Measurements from ENCODE around the gene E2F3. TPM values are rescaled to one million over a fixed set of nuclear protein-coding genes. Genes with fewer than 3 reads are reported as not detected.

E2F3 gene
- total and polyA plus RNA-seq, 2 donors, result 3.0 to 8.6 TPM

DNA sequence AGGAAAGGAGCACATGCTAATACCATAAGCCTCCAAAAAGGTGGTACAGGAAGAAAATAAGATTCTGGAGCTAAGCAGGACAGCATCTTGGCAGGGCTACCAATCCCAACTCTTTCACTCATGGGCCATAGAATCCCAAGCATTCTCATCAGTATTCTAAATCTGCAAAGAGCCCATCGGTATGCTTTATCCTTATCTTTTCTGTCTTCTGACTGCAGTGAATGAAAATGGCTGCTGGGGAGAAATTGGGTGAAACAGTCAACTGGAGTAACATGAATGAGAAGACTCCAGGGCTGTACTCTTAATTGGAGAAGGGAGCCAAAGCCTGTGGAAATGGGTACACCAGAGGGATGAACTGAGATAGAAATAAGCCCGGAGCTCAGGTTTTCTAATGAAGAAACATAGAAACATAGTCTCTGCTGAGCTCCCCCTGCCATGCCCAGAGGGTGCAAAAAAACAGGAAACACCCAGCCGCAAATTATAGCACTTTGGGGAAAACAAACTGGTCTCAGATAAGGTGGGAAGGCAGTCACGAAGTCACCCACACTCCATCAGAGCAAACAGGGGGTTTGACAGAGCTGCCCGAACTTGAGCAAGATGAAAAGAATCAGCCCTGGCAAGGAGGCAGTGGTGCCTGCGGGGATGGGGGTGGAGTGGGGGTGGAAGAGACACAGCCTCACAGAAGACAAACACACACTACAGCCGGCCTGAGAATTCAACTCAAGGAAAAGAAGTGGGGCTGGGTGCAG, 35.4 kb upstream of the E2F3 start:
- Histone ChIP-seq H3K9me3 (ENCODE audit: control insufficient read depth in 2 of 2, insufficient read depth in 1 of 2, low read length in 1 of 2) (no peaks in the 10 kb centered on the region), H3K36me3 (ENCODE audit: control insufficient read depth in 2 of 2, insufficient read depth in 2 of 2, low read length in 1 of 2) (no peaks in the 10 kb centered on the region), H3K27me3 (ENCODE audit: control insufficient read depth in 2 of 2, insufficient read depth in 1 of 2, low read length in 1 of 2) (no peaks in the 10 kb centered on the region), H3K27ac (ENCODE audit: low read depth in 1 of 2, low read length in 1 of 2) (peak overlapping the region; percentile 52 to 58), H3K4me3 (ENCODE audit: low read length in 2 of 2) (no peak overlapping the region), H3K4me1 (ENCODE audit: control insufficient read depth in 2 of 2, insufficient read depth in 2 of 2, low read length in 2 of 2) (peaks cover 8 to 18% of the 10 kb centered on the region in 2 donors)
- peak; percentile 12 to 65 (median 23) for DNase-seq (ENCODE audit: low read depth in 6 of 9, low spot score in 9 of 9)
- 4% methylated on average over 7 of the region's 7 CpGs for WGBS

DNA sequence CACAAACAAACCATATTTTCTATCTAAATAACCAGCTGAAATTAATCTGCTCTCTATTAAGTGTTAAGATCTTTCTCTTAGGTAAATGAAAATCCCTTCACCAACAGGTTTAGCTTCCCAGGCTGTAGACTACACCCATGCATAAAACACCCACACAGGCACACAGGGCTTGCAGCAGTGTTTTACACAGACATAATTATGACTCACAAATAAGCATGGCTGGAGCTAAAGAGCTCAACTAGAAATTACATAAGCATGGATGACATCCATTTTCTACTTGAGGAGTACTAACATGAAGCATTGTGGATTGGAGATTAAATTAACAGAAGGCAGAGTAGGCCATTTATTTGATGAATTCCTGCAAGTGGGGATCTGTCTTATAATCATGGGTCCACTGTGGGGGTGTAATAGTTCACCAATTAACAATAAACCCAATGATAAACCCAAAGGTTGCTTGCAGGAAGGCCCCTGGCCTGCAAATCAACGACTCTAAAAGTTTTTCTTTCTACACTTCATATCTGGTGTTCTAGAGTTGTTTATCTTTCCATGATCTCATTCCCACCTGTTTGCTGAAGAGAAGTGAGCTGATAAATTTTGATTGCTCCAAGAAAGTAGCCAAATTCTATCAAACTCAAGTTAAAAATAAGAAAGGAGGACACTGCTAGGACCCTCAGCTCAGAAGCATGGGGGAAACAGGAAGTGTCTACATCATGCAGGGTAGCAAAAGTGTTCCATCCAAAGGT, 33.8 kb upstream of the E2F3 start:
- Histone ChIP-seq H3K27ac (ENCODE audit: low read depth in 1 of 2, low read length in 1 of 2) (no peak overlapping the region), H3K9me3 (ENCODE audit: control insufficient read depth in 2 of 2, insufficient read depth in 1 of 2, low read length in 1 of 2) (no peaks in the 10 kb centered on the region), H3K36me3 (ENCODE audit: control insufficient read depth in 2 of 2, insufficient read depth in 2 of 2, low read length in 1 of 2) (no peaks in the 10 kb centered on the region), H3K4me1 (ENCODE audit: control insufficient read depth in 2 of 2, insufficient read depth in 2 of 2, low read length in 2 of 2) (peaks cover 8 to 18% of the 10 kb centered on the region in 2 donors), H3K27me3 (ENCODE audit: control insufficient read depth in 2 of 2, insufficient read depth in 1 of 2, low read length in 1 of 2) (no peaks in the 10 kb centered on the region), H3K4me3 (ENCODE audit: low read length in 2 of 2) (no peak overlapping the region)
- DNase-seq (ENCODE audit: low read depth in 6 of 9, low spot score in 9 of 9), result no peak
- WGBS, result 92% methylated on average over 1 of the region's 1 CpG

DNA sequence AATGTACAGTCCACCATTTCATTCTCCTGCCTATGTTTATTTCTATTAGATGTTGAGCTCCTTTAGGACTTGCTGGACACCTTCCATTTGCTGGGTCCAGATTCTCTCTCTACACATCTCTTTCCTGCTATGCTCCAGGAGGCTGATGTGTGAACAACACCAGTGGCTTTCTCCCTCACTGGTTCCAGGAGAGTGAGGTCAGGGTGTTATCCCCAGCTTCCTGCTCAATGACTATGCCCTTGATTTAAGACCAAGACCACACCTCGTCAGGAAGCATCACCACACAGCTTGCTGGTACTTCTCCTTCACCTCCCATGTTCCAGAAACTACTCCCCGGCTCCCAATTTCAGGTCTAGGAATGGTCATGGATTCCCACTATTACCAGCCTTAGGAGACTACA, 31.3 kb upstream of the E2F3 start:
- Histone ChIP-seq H3K36me3 (ENCODE audit: control insufficient read depth in 2 of 2, insufficient read depth in 2 of 2, low read length in 1 of 2) (no peaks in the 10 kb centered on the region), H3K9me3 (ENCODE audit: control insufficient read depth in 2 of 2, insufficient read depth in 1 of 2, low read length in 1 of 2) (no peaks in the 10 kb centered on the region), H3K4me1 (ENCODE audit: control insufficient read depth in 2 of 2, insufficient read depth in 2 of 2, low read length in 2 of 2) (peaks cover 8 to 18% of the 10 kb centered on the region in 2 donors), H3K27ac (ENCODE audit: low read depth in 1 of 2, low read length in 1 of 2) (no peak overlapping the region), H3K27me3 (ENCODE audit: control insufficient read depth in 2 of 2, insufficient read depth in 1 of 2, low read length in 1 of 2) (no peaks in the 10 kb centered on the region), H3K4me3 (ENCODE audit: low read length in 2 of 2) (no peak overlapping the region)
- 98% methylated on average over 2 of the region's 2 CpGs for WGBS
- no peak for DNase-seq (ENCODE audit: low read depth in 6 of 9, low spot score in 9 of 9)

- H3K4me3 ChIP-seq (ENCODE audit: low read length in 2 of 2), result no peak overlapping the region
- peaks cover 8 to 18% of the 10 kb centered on the region in 2 donors for H3K4me1 ChIP-seq (ENCODE audit: control insufficient read depth in 2 of 2, insufficient read depth in 2 of 2, low read length in 2 of 2)
- H3K9me3 ChIP-seq (ENCODE audit: control insufficient read depth in 2 of 2, insufficient read depth in 1 of 2, low read length in 1 of 2), result no peaks in the 10 kb centered on the region
- no peaks in the 10 kb centered on the region for H3K36me3 ChIP-seq (ENCODE audit: control insufficient read depth in 2 of 2, insufficient read depth in 2 of 2, low read length in 1 of 2)
- no peak for DNase-seq (ENCODE audit: low read depth in 6 of 9, low spot score in 9 of 9)
- H3K27ac ChIP-seq (ENCODE audit: low read depth in 1 of 2, low read length in 1 of 2), result no peak overlapping the region
- WGBS, result 98% methylated on average over 4 of the region's 4 CpGs
- no peaks in the 10 kb centered on the region for H3K27me3 ChIP-seq (ENCODE audit: control insufficient read depth in 2 of 2, insufficient read depth in 1 of 2, low read length in 1 of 2)
These were observed 30.9 kb upstream of the E2F3 start for GRCh38 chr6:20370801-20371200.

GRCh38 chr6:20375436-20375835, 26.2 kb upstream of the E2F3 start:
- no peaks in the 10 kb centered on the region for H3K27me3 ChIP-seq (ENCODE audit: control insufficient read depth in 2 of 2, insufficient read depth in 1 of 2, low read length in 1 of 2)
- no peaks in the 10 kb centered on the region for H3K4me1 ChIP-seq (ENCODE audit: control insufficient read depth in 2 of 2, insufficient read depth in 2 of 2, low read length in 2 of 2)
- H3K9me3 ChIP-seq (ENCODE audit: control insufficient read depth in 2 of 2, insufficient read depth in 1 of 2, low read length in 1 of 2), result no peaks in the 10 kb centered on the region
- no peaks in the 10 kb centered on the region for H3K36me3 ChIP-seq (ENCODE audit: control insufficient read depth in 2 of 2, insufficient read depth in 2 of 2, low read length in 1 of 2)
- no peak for DNase-seq (ENCODE audit: low read depth in 6 of 9, low spot score in 9 of 9)
- H3K4me3 ChIP-seq (ENCODE audit: low read length in 2 of 2), result no peak overlapping the region
- 96% methylated on average over 3 of the region's 3 CpGs for WGBS
- H3K27ac ChIP-seq (ENCODE audit: low read depth in 1 of 2, low read length in 1 of 2), result no peak overlapping the region

DNA sequence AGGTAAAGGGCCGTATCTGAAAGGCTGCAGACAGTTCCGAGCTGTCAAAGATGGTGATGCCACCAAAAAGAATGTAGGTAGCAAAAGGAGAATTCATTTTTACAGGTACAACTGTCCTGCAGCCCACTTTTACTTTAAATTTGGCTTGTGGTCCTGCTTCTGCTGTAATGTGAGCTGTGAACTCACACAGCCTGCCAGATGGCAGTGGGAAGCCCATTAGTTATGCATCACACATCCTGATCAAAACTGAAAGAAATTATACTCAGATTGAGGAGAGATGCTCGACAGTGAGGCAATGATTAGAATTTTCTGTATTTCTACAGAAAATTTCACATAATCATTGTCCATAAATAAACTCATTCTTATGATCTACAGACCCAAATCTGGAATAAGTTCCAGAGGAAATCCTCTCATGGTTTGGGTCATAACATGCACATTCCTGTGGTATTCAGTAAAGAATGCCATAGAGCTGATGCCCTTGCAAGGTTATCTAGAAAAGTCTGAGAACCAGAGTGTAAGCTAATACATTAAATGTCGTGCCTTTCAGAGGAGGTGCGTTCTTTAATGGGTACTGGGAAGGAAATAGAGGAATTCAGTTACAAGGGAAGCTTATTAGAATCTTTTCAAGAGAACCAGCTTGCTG, 23.9 kb upstream of the E2F3 start:
- Histone ChIP-seq H3K4me1 (ENCODE audit: control insufficient read depth in 2 of 2, insufficient read depth in 2 of 2, low read length in 2 of 2) (no peaks in the 10 kb centered on the region), H3K4me3 (ENCODE audit: low read length in 2 of 2) (no peak overlapping the region), H3K27me3 (ENCODE audit: control insufficient read depth in 2 of 2, insufficient read depth in 1 of 2, low read length in 1 of 2) (no peaks in the 10 kb centered on the region), H3K36me3 (ENCODE audit: control insufficient read depth in 2 of 2, insufficient read depth in 2 of 2, low read length in 1 of 2) (no peaks in the 10 kb centered on the region), H3K9me3 (ENCODE audit: control insufficient read depth in 2 of 2, insufficient read depth in 1 of 2, low read length in 1 of 2) (no peaks in the 10 kb centered on the region), H3K27ac (ENCODE audit: low read depth in 1 of 2, low read length in 1 of 2) (no peak overlapping the region)
- DNase-seq (ENCODE audit: low read depth in 6 of 9, low spot score in 9 of 9), result no peak
- WGBS, result 64% methylated on average over 5 of the region's 5 CpGs

GRCh38 chr6:20379231-20379630, 22.4 kb upstream of the E2F3 start:
- H3K9me3 ChIP-seq (ENCODE audit: control insufficient read depth in 2 of 2, insufficient read depth in 1 of 2, low read length in 1 of 2), result no peaks in the 10 kb centered on the region
- no peaks in the 10 kb centered on the region for H3K27me3 ChIP-seq (ENCODE audit: control insufficient read depth in 2 of 2, insufficient read depth in 1 of 2, low read length in 1 of 2)
- no peaks in the 10 kb centered on the region for H3K36me3 ChIP-seq (ENCODE audit: control insufficient read depth in 2 of 2, insufficient read depth in 2 of 2, low read length in 1 of 2)
- no peak for DNase-seq (ENCODE audit: low read depth in 6 of 9, low spot score in 9 of 9)
- no peak overlapping the region for H3K4me3 ChIP-seq (ENCODE audit: low read length in 2 of 2)
- no peak overlapping the region for H3K27ac ChIP-seq (ENCODE audit: low read depth in 1 of 2, low read length in 1 of 2)
- 98% methylated on average over 1 of the region's 1 CpG for WGBS
- no peaks in the 10 kb centered on the region for H3K4me1 ChIP-seq (ENCODE audit: control insufficient read depth in 2 of 2, insufficient read depth in 2 of 2, low read length in 2 of 2)

DNA sequence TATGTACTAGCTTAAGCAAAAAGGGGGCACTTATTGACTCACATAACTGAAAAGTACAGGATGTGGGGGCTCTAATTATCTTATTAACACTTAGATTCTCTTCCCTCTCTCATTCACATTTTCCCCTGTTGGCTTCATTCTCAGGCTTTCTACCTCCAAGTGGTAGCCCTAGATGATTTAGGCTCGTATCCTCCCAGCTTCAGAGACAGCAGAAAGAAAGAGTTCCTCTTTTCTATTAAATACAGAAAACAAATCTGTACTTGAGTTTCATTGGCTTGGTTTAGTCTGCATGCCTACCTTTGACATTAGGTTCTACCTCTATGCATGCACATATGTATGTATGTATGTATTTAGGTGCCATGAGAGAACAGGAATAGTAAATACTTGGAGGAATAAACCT, 15.5 kb upstream of the E2F3 start:
- DNase-seq (ENCODE audit: low read depth in 6 of 9, low spot score in 9 of 9), result no peak
- 78% methylated on average over 1 of the region's 1 CpG for WGBS
- Histone ChIP-seq H3K27me3 (ENCODE audit: control insufficient read depth in 2 of 2, insufficient read depth in 1 of 2, low read length in 1 of 2) (no peaks in the 10 kb centered on the region), H3K36me3 (ENCODE audit: control insufficient read depth in 2 of 2, insufficient read depth in 2 of 2, low read length in 1 of 2) (no peaks in the 10 kb centered on the region), H3K4me3 (ENCODE audit: low read length in 2 of 2) (no peak overlapping the region), H3K9me3 (ENCODE audit: control insufficient read depth in 2 of 2, insufficient read depth in 1 of 2, low read length in 1 of 2) (no peaks in the 10 kb centered on the region), H3K27ac (ENCODE audit: low read depth in 1 of 2, low read length in 1 of 2) (no peak overlapping the region), H3K4me1 (ENCODE audit: control insufficient read depth in 2 of 2, insufficient read depth in 2 of 2, low read length in 2 of 2) (no peaks in the 10 kb centered on the region)

GRCh38 chr6:20389066-20389465, 12.6 kb upstream of the E2F3 start:
- Histone ChIP-seq H3K4me1 (ENCODE audit: control insufficient read depth in 2 of 2, insufficient read depth in 2 of 2, low read length in 2 of 2) (no peaks in the 10 kb centered on the region), H3K27ac (ENCODE audit: low read depth in 1 of 2, low read length in 1 of 2) (no peak overlapping the region), H3K36me3 (ENCODE audit: control insufficient read depth in 2 of 2, insufficient read depth in 2 of 2, low read length in 1 of 2) (no peaks in the 10 kb centered on the region), H3K27me3 (ENCODE audit: control insufficient read depth in 2 of 2, insufficient read depth in 1 of 2, low read length in 1 of 2) (no peaks in the 10 kb centered on the region), H3K9me3 (ENCODE audit: control insufficient read depth in 2 of 2, insufficient read depth in 1 of 2, low read length in 1 of 2) (no peaks in the 10 kb centered on the region), H3K4me3 (ENCODE audit: low read length in 2 of 2) (no peak overlapping the region)
- no peak for DNase-seq (ENCODE audit: low read depth in 6 of 9, low spot score in 9 of 9)
- WGBS, result 96% methylated on average over 2 of the region's 2 CpGs

Data from thymus (tissue), 11 donors.